CD4-positive, alpha-beta T cell treated with Interleukin-6 for 4 hours (primary cell): Measurements from ENCODE around the gene ZNF808.
A peak's percentile ranks its signal among the peaks of the same experiment; 100 is the strongest.
"Not testable (repeated sequence)": the region's sequence is repeated elsewhere in the genome, so short reads cannot be mapped to it uniquely, and the experiment has no call there.

ENCODE experiments used
- DNase-seq: peaks from one replicate; pipeline ENCODE4 v3.0.0-alpha.2; 2020; ENCODE audit warnings: mixed read lengths

Gene ZNF808

GRCh38 chr19:52527134-52527955, at the start of gene ZNF808:
Gene ZNF808, plus strand, starts transcription at chr19:52527668. Its CDS starts 15,617 bp downstream, at chr19:52543285.
- DNase-seq: peak; percentile 99

GRCh38 chr19:52484111-52484743, 43.2 kb upstream of the ZNF808 start:
- not testable (repeated sequence) for DNase-seq

DNA sequence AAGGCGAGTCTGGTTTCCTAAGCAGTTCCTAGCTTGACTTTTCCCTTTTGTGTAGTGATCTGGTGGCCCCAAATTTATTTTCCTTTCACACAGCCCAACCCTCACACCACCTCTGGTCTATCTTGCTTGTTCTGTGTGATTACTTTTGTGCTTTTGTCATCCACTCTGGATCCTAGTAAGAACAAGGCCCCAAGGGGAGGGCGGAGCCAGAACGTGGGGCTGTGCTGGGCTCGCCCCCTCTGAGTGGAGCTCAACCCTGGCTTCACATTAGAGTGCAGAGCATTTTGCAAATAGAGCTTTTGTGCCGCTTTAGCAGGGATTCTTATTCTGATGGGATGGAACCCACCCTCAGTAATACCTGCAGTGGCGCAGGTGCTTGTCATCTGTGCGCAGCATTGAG, 42.4 kb upstream of the ZNF808 start:
- DNase-seq: not testable (repeated sequence)

GRCh38 chr19:52485561-52486240, 41.8 kb upstream of the ZNF808 start:
- not testable (repeated sequence) for DNase-seq

GRCh38 chr19:52492201-52492993, 35.1 kb upstream of the ZNF808 start:
- DNase-seq: peak; percentile 5

GRCh38 chr19:52492994-52493470, 34.4 kb upstream of the ZNF808 start:
- no peak for DNase-seq

- no peak for DNase-seq
Observed at GRCh38 chr19:52494518-52494917, 33.0 kb upstream of the ZNF808 start.

DNA sequence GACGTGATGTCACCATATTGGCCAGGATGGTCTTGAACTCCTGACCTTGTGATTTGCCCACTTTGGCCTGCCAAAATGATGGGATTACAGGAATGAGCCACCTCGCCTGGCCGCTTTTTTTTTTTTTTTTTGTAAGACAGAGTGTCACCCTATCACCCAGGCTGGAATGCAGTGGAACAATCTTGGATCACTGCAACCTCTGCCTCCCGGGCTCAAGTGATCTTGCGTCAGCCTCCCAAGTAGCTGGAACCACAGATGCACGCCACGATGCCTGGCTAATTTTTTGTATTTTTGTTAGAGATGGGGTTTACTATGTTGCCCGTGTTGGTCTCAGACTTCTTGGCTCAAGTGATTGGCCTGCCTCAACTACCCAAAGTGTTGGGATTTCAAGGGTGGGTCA, 28.9 kb upstream of the ZNF808 start:
- DNase-seq: no peak

DNA sequence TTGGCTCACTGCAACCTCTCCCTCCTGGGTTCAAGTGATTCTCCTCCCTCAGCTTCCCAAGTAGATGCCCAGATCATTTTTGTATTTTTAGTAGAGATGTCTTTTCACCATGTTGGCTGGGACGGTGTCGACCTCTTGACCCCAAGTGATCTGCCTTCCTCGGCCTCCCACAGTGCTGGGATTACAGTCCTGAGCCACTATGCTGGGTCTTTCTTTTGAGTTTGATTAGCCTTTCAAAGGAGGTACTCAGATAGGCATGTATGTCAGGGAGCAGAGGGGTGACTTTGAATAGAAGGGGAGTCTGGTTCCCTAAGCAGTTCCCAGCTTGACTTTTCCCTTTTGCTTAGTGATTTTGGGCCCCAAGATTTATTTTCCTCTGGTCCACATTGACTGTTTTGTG, 27.0 kb upstream of the ZNF808 start:
- DNase-seq: not testable (repeated sequence)

- DNase-seq: not testable (repeated sequence)
Observed at GRCh38 chr19:52500991-52501390, 26.5 kb upstream of the ZNF808 start.

DNA sequence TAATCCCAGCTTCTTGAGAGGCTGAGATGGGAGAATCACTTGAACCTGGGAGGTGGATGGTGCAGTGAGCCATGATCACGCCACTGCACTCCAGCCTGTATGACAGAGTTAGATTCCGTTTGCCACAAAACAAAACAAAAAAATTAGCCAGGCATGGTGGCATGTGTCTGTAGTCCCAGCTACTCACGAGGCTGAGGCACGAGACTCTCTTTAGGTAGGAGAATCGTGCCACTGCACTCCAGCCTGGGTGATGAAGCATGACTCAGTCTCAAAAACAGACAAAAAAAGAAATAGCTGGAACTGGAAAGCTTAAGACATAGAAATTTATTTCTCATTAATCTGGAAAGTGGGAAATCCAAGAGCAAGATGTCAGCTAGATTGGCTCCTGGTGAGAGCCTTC, 20.2 kb upstream of the ZNF808 start:
- no peak for DNase-seq

DNA sequence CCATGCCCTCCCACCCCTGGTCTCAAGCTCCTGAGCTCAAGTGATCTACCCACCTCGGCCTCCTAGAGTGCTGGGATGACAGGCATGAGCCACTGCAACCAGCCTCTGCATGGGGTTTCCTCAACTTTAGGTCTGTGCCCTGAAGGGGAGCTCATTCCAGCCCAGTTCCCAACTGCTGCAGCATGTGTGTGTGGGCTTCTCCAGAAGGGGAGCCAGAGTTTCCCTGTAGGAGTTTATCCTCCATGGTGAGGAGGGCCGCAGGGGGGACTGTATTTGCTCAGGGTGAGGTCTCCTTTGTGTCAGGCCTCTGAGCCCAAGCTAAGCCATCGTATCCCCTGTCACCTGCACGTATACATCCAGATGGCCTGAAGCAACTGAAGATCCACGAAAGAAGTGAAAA, 11.3 kb upstream of the ZNF808 start:
- no peak for DNase-seq

- no peak for DNase-seq
Observed at GRCh38 chr19:52518646-52519045, 8.8 kb upstream of the ZNF808 start.

GRCh38 chr19:52519175-52519574, 8.3 kb upstream of the ZNF808 start:
- not testable (repeated sequence) for DNase-seq

GRCh38 chr19:52520013-52520412, 7.5 kb upstream of the ZNF808 start:
- DNase-seq: no peak

GRCh38 chr19:52522551-52522950, 4.9 kb upstream of the ZNF808 start:
- no peak for DNase-seq

- DNase-seq: no peak
Observed at GRCh38 chr19:52524086-52524485, 3.4 kb upstream of the ZNF808 start.

- no peak for DNase-seq
Observed at GRCh38 chr19:52527956-52528351, 486 bp downstream of the ZNF808 start.

GRCh38 chr19:52532480-52532879, 5.0 kb downstream of the ZNF808 start:
- no peak for DNase-seq

GRCh38 chr19:52533901-52534300, 6.4 kb downstream of the ZNF808 start:
- DNase-seq: no peak

DNA sequence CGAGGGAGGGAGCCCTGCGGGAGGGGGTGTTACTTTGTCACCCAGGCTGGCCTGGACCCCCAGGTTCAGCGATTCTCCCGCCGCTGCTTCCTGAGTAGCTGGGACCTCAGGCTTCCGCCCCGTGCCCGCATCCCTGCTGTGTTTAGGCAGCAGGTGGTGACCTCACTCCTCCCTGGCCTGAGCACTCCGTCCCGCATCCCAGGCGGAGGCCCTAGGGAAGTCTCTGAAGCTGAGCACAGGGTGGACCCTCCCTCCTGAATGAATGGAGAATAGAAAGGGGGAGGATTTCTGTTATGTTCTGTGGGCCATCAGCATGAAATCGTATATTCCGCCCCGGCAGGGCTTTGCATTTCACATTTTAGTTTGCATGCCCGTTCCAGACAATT, 7.9 kb downstream of the ZNF808 start:
- DNase-seq: peak; percentile 12

GRCh38 chr19:52535771-52536447, 8.4 kb downstream of the ZNF808 start:
- peak; percentile 96 for DNase-seq
